Ovary (tissue), 9 donors: ENCODE data around the gene CXCL9. TPM values are rescaled to one million over a fixed set of nuclear protein-coding genes. Genes with fewer than 3 reads are reported as not detected.

Source experiments
- DNase-seq, 5 donors: peaks; one replicate each; pipeline ENCODE4 v3.0.0-alpha.2; 2019 to 2020
- H3K27ac ChIP-seq, 2 donors: fragments of 200-600 bp; one replicate each; pipeline versions ENCODE4 v1.5.1 to v1.8.0; 2019 to 2022
- H3K27me3 ChIP-seq: fragments of 200-600 bp; one replicate; pipeline ENCODE4 v1.8.0; 2022
- H3K36me3 ChIP-seq: fragments of 200-600 bp; sonication (generic); one replicate; pipeline ENCODE4 v1.5.1; 2019
- H3K4me1 ChIP-seq: one replicate; pipeline ENCODE4 v1.8.1; 2013; ENCODE audit warnings: mild to moderate bottlenecking, moderate library complexity; ENCODE audit not compliant: insufficient read depth
- H3K4me3 ChIP-seq: fragments of 200-600 bp; sonication (generic); one replicate; pipeline ENCODE4 v1.5.1; 2017
- H3K9me3 ChIP-seq, 2 donors: fragments of 200-600 bp in 1 of 2; sonication (generic) in 1 of 2; one replicate each; pipeline versions ENCODE4 v1.5.1 to v1.8.1; 2013 to 2019; ENCODE audit warnings: mild to moderate bottlenecking in 1 of 2, moderate library complexity in 1 of 2
- EP300 ChIP-seq: sonication (generic); formaldehyde crosslinking; IDR thresholded peaks from one replicate; pipeline ENCODE4 v1.6.1; 2017; ENCODE audit warnings: antibody characterized with exemption
- POLR2A ChIP-seq: fragments of 450-650 bp; IDR thresholded peaks from one replicate; pipeline ENCODE4 v1.6.1; 2017; ENCODE audit warnings: antibody characterized with exemption, mild to moderate bottlenecking, moderate library complexity
- WGBS, 3 donors: extraction: QIAGEN DNeasy Blood & Tissue Kit in 1 of 3; methylation state at CpG; one replicate each; pipeline versions ENCODE4 v1.1.5 to v1.1.7; 2013 to 2017; 5-methylcytosine and 5-hydroxymethylcytosine counted together
- intact Hi-C, 4 donors: fragments of 100-400 bp; cut with DNase I; formaldehyde crosslinking; loops; one replicate each; pipeline versions ENCODE4 v1.11.0 to v1.15.1; 2022 to 2023
- polyA plus RNA-seq, 2 donors: library from polyadenylated mRNA; stranded (reverse); fragments of 200-250 nt in 1 of 2; fragments of 350-450 nt in 1 of 2; fragmentation: Illumina TruSeq in 1 of 2; extraction: RNeasy Lipid Tissue Mini Kit (QIAGEN cat#74804) in 1 of 2; gene quantifications; one replicate each; pipeline ENCODE4 v1.2.3, GENCODE V29; 2013 to 2014
- total RNA-seq, 7 donors: library from RNA; depleted of rRNA in 2 of 7; stranded (reverse); fragments of >200 nt in 2 of 7; fragmentation: NEBNext Ultra II Directional in 3 of 7; extraction: Animal tissue kit (Norgen Biotek cat#: 25700) in 3 of 7; gene quantifications; one replicate each; pipeline versions ENCODE4 v1.1.0 to v1.2.4, GENCODE V29; 2016 to 2023
- TF ChIP-seq, protein P1 (sequence below), 3 donors: fragments of 450-650 bp in 2 of 3; fragments of 200-600 bp in 1 of 3; IDR thresholded peaks; one replicate each; pipeline versions ENCODE4 v1.5.1 to v1.8.0; 2016 to 2022; ENCODE audit warnings: antibody characterized with exemption in 3 of 3, mild to moderate bottlenecking in 1 of 3
- donor health status: DM: no; HTN: no; CAD: no; lungs with moderate emphysema.
- donor health status: DM: no; HTN: no; CAD: no.
- donor health status: Bipolar disorder and iron deficiency.
- donor health status: DM: yes; HTN: yes; CAD: no.
- donor health status: DM: no; HTN: no; CAD: no.
- donor health status: DM: yes; HTN: yes; CAD: no.

Gene CXCL9
- total and polyA plus RNA-seq, 9 donors = 0.06 to 8.2 (median 0.20) TPM; not detected in 4

DNA sequence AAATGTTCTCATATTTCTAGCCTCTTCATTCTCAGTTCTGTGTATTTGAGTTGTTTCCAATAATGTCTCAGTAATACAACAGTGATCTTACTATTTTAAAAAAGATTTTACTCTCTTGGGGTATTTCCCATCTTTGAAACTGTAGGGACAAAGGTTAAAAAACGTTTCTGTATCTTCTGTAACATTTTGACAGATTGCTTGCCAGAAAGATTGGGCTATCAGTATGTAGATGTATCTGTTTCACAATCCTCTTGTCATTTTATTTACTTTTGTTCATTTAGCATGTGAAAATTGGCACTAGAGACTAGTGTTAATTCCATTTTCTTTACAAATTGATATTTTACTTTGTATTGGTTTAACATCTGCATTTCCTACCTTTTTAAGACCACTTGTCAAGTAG is 6.2 kb upstream of the CXCL9 start:
- H3K27ac ChIP-seq = no peak overlapping the region
- TF ChIP-seq EP300 (no peak), POLR2A (no peak)
- TF ChIP-seq, protein P1, sequence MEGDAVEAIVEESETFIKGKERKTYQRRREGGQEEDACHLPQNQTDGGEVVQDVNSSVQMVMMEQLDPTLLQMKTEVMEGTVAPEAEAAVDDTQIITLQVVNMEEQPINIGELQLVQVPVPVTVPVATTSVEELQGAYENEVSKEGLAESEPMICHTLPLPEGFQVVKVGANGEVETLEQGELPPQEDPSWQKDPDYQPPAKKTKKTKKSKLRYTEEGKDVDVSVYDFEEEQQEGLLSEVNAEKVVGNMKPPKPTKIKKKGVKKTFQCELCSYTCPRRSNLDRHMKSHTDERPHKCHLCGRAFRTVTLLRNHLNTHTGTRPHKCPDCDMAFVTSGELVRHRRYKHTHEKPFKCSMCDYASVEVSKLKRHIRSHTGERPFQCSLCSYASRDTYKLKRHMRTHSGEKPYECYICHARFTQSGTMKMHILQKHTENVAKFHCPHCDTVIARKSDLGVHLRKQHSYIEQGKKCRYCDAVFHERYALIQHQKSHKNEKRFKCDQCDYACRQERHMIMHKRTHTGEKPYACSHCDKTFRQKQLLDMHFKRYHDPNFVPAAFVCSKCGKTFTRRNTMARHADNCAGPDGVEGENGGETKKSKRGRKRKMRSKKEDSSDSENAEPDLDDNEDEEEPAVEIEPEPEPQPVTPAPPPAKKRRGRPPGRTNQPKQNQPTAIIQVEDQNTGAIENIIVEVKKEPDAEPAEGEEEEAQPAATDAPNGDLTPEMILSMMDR (IDR thresholded peaks at IDR 0.05) = no peak
- H3K27me3 ChIP-seq = no peaks in the 10 kb centered on the region
- no peaks in the 10 kb centered on the region for H3K36me3 ChIP-seq
- no peaks in the 10 kb centered on the region for H3K4me1 ChIP-seq
- WGBS, 3 donors = 10 to 20% (median 19%) methylated on average over 1 of the region's 1 CpG
- DNase-seq = no peak
- H3K9me3 ChIP-seq = no peaks in the 10 kb centered on the region
- no peak overlapping the region for H3K4me3 ChIP-seq
- intact Hi-C loops = no loop called here

GRCh38 chr4:76012388-76012801 is 5.1 kb upstream of the CXCL9 start:
- no peak for DNase-seq
- no peaks in the 10 kb centered on the region for H3K36me3 ChIP-seq
- no peaks in the 10 kb centered on the region for H3K27me3 ChIP-seq
- intact Hi-C loops = no loop called here
- no peak for TF ChIP-seq POLR2A
- no peak for TF ChIP-seq EP300
- TF ChIP-seq, protein P1 (IDR thresholded peaks at IDR 0.05) = no peak
- 25 to 48% (median 38%) methylated on average over 1 of the region's 1 CpG for WGBS, 3 donors
- no peak overlapping the region for H3K27ac ChIP-seq
- no peaks in the 10 kb centered on the region for H3K9me3 ChIP-seq
- no peaks in the 10 kb centered on the region for H3K4me1 ChIP-seq
- H3K4me3 ChIP-seq = no peak overlapping the region

DNA sequence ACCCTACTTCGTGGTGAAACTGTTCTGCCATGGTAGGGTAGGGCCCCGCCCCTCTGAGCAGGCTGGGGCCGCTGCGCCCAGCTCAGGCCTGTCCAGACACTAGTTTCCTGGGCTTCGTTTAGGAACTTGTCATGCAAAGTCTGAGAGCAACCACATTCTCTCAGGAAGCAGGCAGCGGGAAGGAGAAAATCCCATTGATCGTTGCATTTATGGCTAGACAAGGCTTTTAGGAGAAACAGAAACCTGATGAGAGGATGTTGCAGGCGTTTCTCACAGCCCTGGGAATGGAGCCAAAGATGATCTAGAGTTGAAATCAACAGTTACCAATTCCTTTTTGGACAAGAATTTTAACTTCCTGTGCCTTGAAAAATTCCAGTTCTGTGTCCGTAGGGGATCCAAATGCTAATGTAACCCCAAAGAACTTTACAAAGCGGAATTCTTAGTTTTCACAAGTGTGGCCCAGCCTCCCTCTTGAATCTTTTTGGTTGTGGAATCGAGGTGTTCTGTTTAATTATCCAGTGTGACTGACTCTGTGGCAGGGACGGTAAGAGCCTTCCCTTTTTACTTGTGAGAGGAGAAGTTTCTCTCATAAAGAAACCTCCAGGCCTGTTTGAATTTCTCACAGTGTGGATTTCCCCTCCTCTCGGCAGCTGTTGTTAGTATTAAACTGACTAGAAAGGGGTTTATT is 4.5 kb upstream of the CXCL9 start:
- no peaks in the 10 kb centered on the region for H3K9me3 ChIP-seq
- no peak overlapping the region for H3K4me3 ChIP-seq
- H3K27me3 ChIP-seq = no peaks in the 10 kb centered on the region
- no peak for TF ChIP-seq EP300
- TF ChIP-seq, protein P1 (IDR thresholded peaks at IDR 0.05) = no peak
- TF ChIP-seq POLR2A = no peak
- no peak overlapping the region for H3K27ac ChIP-seq
- intact Hi-C loops = no loop called here
- H3K4me1 ChIP-seq = no peaks in the 10 kb centered on the region
- WGBS, 3 donors = 32 to 37% (median 37%) methylated on average over 13 of the region's 13 CpGs
- H3K36me3 ChIP-seq = no peaks in the 10 kb centered on the region
- no peak for DNase-seq

DNA sequence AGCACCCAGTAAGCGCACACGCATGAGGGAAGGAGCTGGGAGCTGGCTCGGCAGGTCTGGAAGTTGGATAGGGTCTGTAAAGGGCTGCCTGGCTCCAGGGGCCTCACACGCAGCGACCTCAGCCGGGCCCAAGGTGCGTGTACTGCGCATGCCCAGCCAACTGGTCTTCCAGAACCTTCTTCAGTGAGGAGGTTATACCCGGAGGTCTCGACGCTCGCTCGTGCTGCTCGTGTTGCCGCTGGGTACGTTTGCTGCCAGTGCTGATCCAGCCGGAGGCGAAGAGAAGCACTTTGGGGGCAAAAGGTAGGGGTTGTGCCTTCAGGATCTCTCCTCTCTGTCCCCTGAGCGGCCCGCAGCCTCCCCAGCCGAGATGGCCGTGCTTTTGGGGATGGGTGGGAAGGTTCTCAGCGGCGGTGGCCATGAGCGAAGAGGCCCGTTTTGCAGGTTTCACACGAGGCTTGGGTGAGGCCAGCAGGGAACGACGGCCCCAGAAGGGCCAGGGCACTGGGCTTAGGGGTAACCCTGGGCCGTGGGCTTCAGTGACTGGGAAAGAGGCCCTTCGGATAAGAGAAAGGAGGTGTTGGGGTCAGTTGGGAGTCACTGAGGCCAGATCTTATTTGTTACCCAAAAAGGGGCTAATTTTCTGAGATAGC is 3.8 kb upstream of the CXCL9 start:
- no peaks in the 10 kb centered on the region for H3K9me3 ChIP-seq
- no peak for TF ChIP-seq EP300
- no peak for TF ChIP-seq POLR2A
- TF ChIP-seq, protein P1 (IDR thresholded peaks at IDR 0.05) = no peak
- WGBS, 3 donors = 96 to 97% (median 96%) methylated on average over 30 to 31 of the region's 31 CpGs
- intact Hi-C loops = no loop called here
- DNase-seq = no peak
- H3K4me3 ChIP-seq = no peak overlapping the region
- no peak overlapping the region for H3K27ac ChIP-seq
- H3K27me3 ChIP-seq = no peaks in the 10 kb centered on the region
- no peaks in the 10 kb centered on the region for H3K4me1 ChIP-seq
- no peaks in the 10 kb centered on the region for H3K36me3 ChIP-seq
